Right lobe of liver (tissue), 4 donors: ENCODE results near the gene SARNP.

Source experiments
- POLR2A ChIP-seq: fragments of 450-650 bp; IDR thresholded peaks from one replicate; pipeline ENCODE4 v1.6.1; 2017; ENCODE audit warnings: antibody characterized with exemption, mild to moderate bottlenecking
- TF ChIP-seq, protein P1 (sequence below), 4 donors: fragments of 200-600 bp in 3 of 4; fragments of 450-650 bp in 1 of 4; IDR thresholded peaks; one replicate each; pipeline versions ENCODE4 v1.5.1 to v1.8.0; 2016 to 2022; ENCODE audit warnings: antibody characterized with exemption in 4 of 4, mild to moderate bottlenecking in 2 of 4
- donor health status: DM: no; HTN: no; CAD: no.
- donor health status: DM: no; HTN: no; CAD: no.
- donor health status: DM: no; HTN: yes; CAD: no.

DNA sequence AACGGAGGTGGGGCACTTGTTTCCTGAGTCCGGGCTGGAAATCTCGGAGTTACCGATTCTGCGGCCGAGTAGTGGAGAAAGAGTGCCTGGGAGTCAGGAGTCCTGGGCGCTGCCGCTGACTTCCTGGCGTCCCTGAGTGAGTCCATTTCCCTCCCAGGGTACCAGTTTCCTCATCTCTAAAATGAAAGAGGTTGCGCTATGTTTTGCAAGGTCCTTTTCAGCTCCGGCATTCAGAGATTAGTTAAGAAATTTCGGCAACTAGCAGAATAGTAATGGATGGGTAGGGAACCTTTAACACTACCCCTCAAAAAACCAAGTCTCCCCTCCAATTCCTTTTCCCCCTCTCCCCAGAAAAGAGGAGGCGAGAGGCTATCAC is 101.0 kb downstream of the SARNP start:
- TF ChIP-seq, protein P1, sequence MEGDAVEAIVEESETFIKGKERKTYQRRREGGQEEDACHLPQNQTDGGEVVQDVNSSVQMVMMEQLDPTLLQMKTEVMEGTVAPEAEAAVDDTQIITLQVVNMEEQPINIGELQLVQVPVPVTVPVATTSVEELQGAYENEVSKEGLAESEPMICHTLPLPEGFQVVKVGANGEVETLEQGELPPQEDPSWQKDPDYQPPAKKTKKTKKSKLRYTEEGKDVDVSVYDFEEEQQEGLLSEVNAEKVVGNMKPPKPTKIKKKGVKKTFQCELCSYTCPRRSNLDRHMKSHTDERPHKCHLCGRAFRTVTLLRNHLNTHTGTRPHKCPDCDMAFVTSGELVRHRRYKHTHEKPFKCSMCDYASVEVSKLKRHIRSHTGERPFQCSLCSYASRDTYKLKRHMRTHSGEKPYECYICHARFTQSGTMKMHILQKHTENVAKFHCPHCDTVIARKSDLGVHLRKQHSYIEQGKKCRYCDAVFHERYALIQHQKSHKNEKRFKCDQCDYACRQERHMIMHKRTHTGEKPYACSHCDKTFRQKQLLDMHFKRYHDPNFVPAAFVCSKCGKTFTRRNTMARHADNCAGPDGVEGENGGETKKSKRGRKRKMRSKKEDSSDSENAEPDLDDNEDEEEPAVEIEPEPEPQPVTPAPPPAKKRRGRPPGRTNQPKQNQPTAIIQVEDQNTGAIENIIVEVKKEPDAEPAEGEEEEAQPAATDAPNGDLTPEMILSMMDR (IDR thresholded peaks at IDR 0.05), result no peak
- TF ChIP-seq POLR2A, result no peak
